GM19043 (cell line): ENCODE results near the gene TOP3B.

Source experiments
- ATAC-seq: cut with Tn5 transposase; IDR thresholded peaks from one replicate; pipeline ENCODE4 v1.9.1; 2021; ENCODE audit warnings: low read depth; ENCODE audit not compliant: unreplicated experiment

TOP3B gene

GRCh38 chr22:21982338-21982965 is at the start of gene TOP3B:
Gene TOP3B, minus strand, starts transcription at chr22:21982787. Its CDS starts 7,078 bp downstream, at chr22:21975709.
- no peak for ATAC-seq

- no peak for ATAC-seq
Measured at GRCh38 chr22:22031183-22031945, 48.8 kb upstream of the TOP3B start.

GRCh38 chr22:22030493-22031182 is 48.1 kb upstream of the TOP3B start:
- no peak for ATAC-seq

GRCh38 chr22:22027955-22028354 is 45.4 kb upstream of the TOP3B start:
- no peak for ATAC-seq

GRCh38 chr22:22026157-22026831 is 43.7 kb upstream of the TOP3B start:
- peak; percentile 33 for ATAC-seq

- ATAC-seq: no peak
Measured at GRCh38 chr22:22025320-22026156, 43.0 kb upstream of the TOP3B start.

GRCh38 chr22:22024440-22024839 is 41.9 kb upstream of the TOP3B start:
- no peak for ATAC-seq

- ATAC-seq: no peak
Measured at GRCh38 chr22:22023581-22024137, 41.1 kb upstream of the TOP3B start.

- ATAC-seq: no peak
Measured at GRCh38 chr22:22022947-22023534, 40.5 kb upstream of the TOP3B start.

- ATAC-seq: no peak
Measured at GRCh38 chr22:22022255-22022840, 39.8 kb upstream of the TOP3B start.

- no peak for ATAC-seq
Measured at GRCh38 chr22:22021162-22021750, 38.7 kb upstream of the TOP3B start.

GRCh38 chr22:22020425-22020852 is 37.9 kb upstream of the TOP3B start:
- ATAC-seq: no peak

GRCh38 chr22:22019659-22020424 is 37.3 kb upstream of the TOP3B start:
- no peak for ATAC-seq

GRCh38 chr22:22018825-22019658 is 36.5 kb upstream of the TOP3B start:
- ATAC-seq: no peak

- no peak for ATAC-seq
Measured at GRCh38 chr22:22015631-22016030, 33.0 kb upstream of the TOP3B start.

GRCh38 chr22:22014285-22014659 is 31.7 kb upstream of the TOP3B start:
- no peak for ATAC-seq
